ENCODE measurements around the gene CTNND2.

The CTNND2 gene

GRCh38 chr5:10985091-10985720 lies 919.0 kb downstream of the CTNND2 start:
- 88% methylated on average over 4 of the region's 4 CpGs for WGBS
- peaks cover 42 to 45% of the 10 kb centered on the region in 2 experiments for H3K27me3 ChIP-seq (ENCODE audit: control insufficient read depth in 1 of 2, insufficient read depth in 1 of 2, low read length in 2 of 2)

GRCh38 chr5:10984021-10984715 lies 920.1 kb downstream of the CTNND2 start:
- WGBS: 69% methylated on average over 10 of the region's 10 CpGs
- H3K4me2 ChIP-seq (ENCODE audit: low read length, poor library complexity, severe bottlenecking): no peak overlapping the region
- no peaks in the 10 kb centered on the region for H3K79me1 ChIP-seq (replicated peaks; ENCODE audit: low read length, poor library complexity, severe bottlenecking)
- no peak overlapping the region for H2AFZ ChIP-seq (ENCODE audit: low read depth, low read length)
- H2BK5ac ChIP-seq (ENCODE audit: low read depth, low read length, poor library complexity, severe bottlenecking): no peak overlapping the region
- H3K9me3 ChIP-seq (ENCODE audit: control insufficient read depth, low read length): no peaks in the 10 kb centered on the region
- no peak overlapping the region for H3K27ac ChIP-seq (ENCODE audit: low read length, poor library complexity, severe bottlenecking)
- peaks cover 34 to 35% of the 10 kb centered on the region in 2 experiments for H3K27me3 ChIP-seq (ENCODE audit: control insufficient read depth in 1 of 2, insufficient read depth in 1 of 2, low read length in 2 of 2)
- peak overlapping the region in 1 of 2 experiments; percentile 48 for H3K14ac ChIP-seq (ENCODE audit: low read length in 2 of 2)
- H3K36me3 ChIP-seq (ENCODE audit: control insufficient read depth in 1 of 2, insufficient read depth in 2 of 2, low read depth in 1 of 2, low read length in 2 of 2): no peaks in the 10 kb centered on the region
- no peak overlapping the region for H2AK5ac ChIP-seq (ENCODE audit: low read length, severe bottlenecking)
- no peak overlapping the region for H4K91ac ChIP-seq (ENCODE audit: low read length)
- H2BK12ac ChIP-seq (ENCODE audit: low read length in 2 of 2): no peak overlapping the region
- peak; percentile 60 for DNase-seq
- no peaks in the 10 kb centered on the region for H3K4me1 ChIP-seq (ENCODE audit: control insufficient read depth, insufficient read depth, low read depth, low read length)
- no peak overlapping the region for H2BK120ac ChIP-seq (ENCODE audit: low read depth, low read length)
- H3K4ac ChIP-seq (ENCODE audit: low read depth in 1 of 2, low read length in 2 of 2): no peak overlapping the region
- no peak overlapping the region for H3K23ac ChIP-seq (ENCODE audit: low read length in 2 of 2)
- no peak overlapping the region for H4K8ac ChIP-seq (ENCODE audit: low read length)
- H2BK15ac ChIP-seq (ENCODE audit: low read depth, poor library complexity, severe bottlenecking): no peak overlapping the region
- no peak overlapping the region for H3K4me3 ChIP-seq (ENCODE audit: insufficient read depth in 1 of 2, low read depth in 1 of 2, low read length in 2 of 2)
- H3K18ac ChIP-seq (ENCODE audit: low read depth in 1 of 2, low read length in 2 of 2): no peak overlapping the region
- H3K9ac ChIP-seq (ENCODE audit: low read length): no peak overlapping the region

More at GRCh38 chr5:10985091-10985720, 919.0 kb downstream of the CTNND2 start:
- H3K14ac ChIP-seq (ENCODE audit: low read length in 2 of 2): no peak overlapping the region
- no peak overlapping the region for H4K91ac ChIP-seq (ENCODE audit: low read length)
- H3K27ac ChIP-seq (ENCODE audit: low read length, poor library complexity, severe bottlenecking): no peak overlapping the region
- no peak overlapping the region for H2BK15ac ChIP-seq (ENCODE audit: low read depth, poor library complexity, severe bottlenecking)
- H2AFZ ChIP-seq (ENCODE audit: low read depth, low read length): no peak overlapping the region
- DNase-seq: no peak
- no peak overlapping the region for H2AK5ac ChIP-seq (ENCODE audit: low read length, severe bottlenecking)
- H3K36me3 ChIP-seq (ENCODE audit: control insufficient read depth in 1 of 2, insufficient read depth in 2 of 2, low read depth in 1 of 2, low read length in 2 of 2): no peaks in the 10 kb centered on the region
- H3K79me1 ChIP-seq (replicated peaks; ENCODE audit: low read length, poor library complexity, severe bottlenecking): no peaks in the 10 kb centered on the region
- H4K8ac ChIP-seq (ENCODE audit: low read length): no peak overlapping the region
- no peak overlapping the region for H2BK12ac ChIP-seq (ENCODE audit: low read length in 2 of 2)
- H3K4me1 ChIP-seq (ENCODE audit: control insufficient read depth, insufficient read depth, low read depth, low read length): no peaks in the 10 kb centered on the region
- no peak overlapping the region for H2BK120ac ChIP-seq (ENCODE audit: low read depth, low read length)
- H3K4me3 ChIP-seq (ENCODE audit: insufficient read depth in 1 of 2, low read depth in 1 of 2, low read length in 2 of 2): no peak overlapping the region
- H3K9me3 ChIP-seq (ENCODE audit: control insufficient read depth, low read length): no peaks in the 10 kb centered on the region
- H3K18ac ChIP-seq (ENCODE audit: low read depth in 1 of 2, low read length in 2 of 2): no peak overlapping the region
- H3K23ac ChIP-seq (ENCODE audit: low read length in 2 of 2): no peak overlapping the region
- no peak overlapping the region for H3K4ac ChIP-seq (ENCODE audit: low read depth in 1 of 2, low read length in 2 of 2)
- H3K9ac ChIP-seq (ENCODE audit: low read length): no peak overlapping the region
- no peak overlapping the region for H3K4me2 ChIP-seq (ENCODE audit: low read length, poor library complexity, severe bottlenecking)
- H2BK5ac ChIP-seq (ENCODE audit: low read depth, low read length, poor library complexity, severe bottlenecking): no peak overlapping the region

GRCh38 chr5:10982626-10983025 lies 921.6 kb downstream of the CTNND2 start:
- Histone ChIP-seq H3K4me2 (ENCODE audit: low read length, poor library complexity, severe bottlenecking) (no peak overlapping the region), H3K9me3 (ENCODE audit: control insufficient read depth, low read length) (no peaks in the 10 kb centered on the region), H2AK5ac (ENCODE audit: low read length, severe bottlenecking) (no peak overlapping the region), H3K79me1 (replicated peaks; ENCODE audit: low read length, poor library complexity, severe bottlenecking) (no peaks in the 10 kb centered on the region), H3K4me1 (ENCODE audit: control insufficient read depth, insufficient read depth, low read depth, low read length) (no peaks in the 10 kb centered on the region), H3K27ac (ENCODE audit: low read length, poor library complexity, severe bottlenecking) (no peak overlapping the region), H3K18ac (ENCODE audit: low read depth in 1 of 2, low read length in 2 of 2) (no peak overlapping the region), H2BK5ac (ENCODE audit: low read depth, low read length, poor library complexity, severe bottlenecking) (no peak overlapping the region), H2BK15ac (ENCODE audit: low read depth, poor library complexity, severe bottlenecking) (no peak overlapping the region), H4K8ac (ENCODE audit: low read length) (no peak overlapping the region), H3K9ac (ENCODE audit: low read length) (no peak overlapping the region), H3K4me3 (ENCODE audit: insufficient read depth in 1 of 2, low read depth in 1 of 2, low read length in 2 of 2) (no peak overlapping the region), H3K23ac (ENCODE audit: low read length in 2 of 2) (no peak overlapping the region), H2BK12ac (ENCODE audit: low read length in 2 of 2) (no peak overlapping the region), H4K91ac (ENCODE audit: low read length) (no peak overlapping the region), H3K14ac (ENCODE audit: low read length in 2 of 2) (no peak overlapping the region), H3K36me3 (ENCODE audit: control insufficient read depth in 1 of 2, insufficient read depth in 2 of 2, low read depth in 1 of 2, low read length in 2 of 2) (no peaks in the 10 kb centered on the region), H3K4ac (ENCODE audit: low read depth in 1 of 2, low read length in 2 of 2) (no peak overlapping the region), H3K27me3 (ENCODE audit: control insufficient read depth in 1 of 2, insufficient read depth in 1 of 2, low read length in 2 of 2) (peaks cover 20 to 35% of the 10 kb centered on the region in 2 experiments), H2BK120ac (ENCODE audit: low read depth, low read length) (no peak overlapping the region), H2AFZ (ENCODE audit: low read depth, low read length) (no peak overlapping the region)
- 63% methylated on average over 3 of the region's 3 CpGs for whole genome bisulfite sequencing
- DNase-seq: no peak

- H2BK5ac ChIP-seq (ENCODE audit: low read depth, low read length, poor library complexity, severe bottlenecking): no peak overlapping the region
- H3K9me3 ChIP-seq (ENCODE audit: control insufficient read depth, low read length): no peaks in the 10 kb centered on the region
- no peak overlapping the region for H4K91ac ChIP-seq (ENCODE audit: low read length)
- no peak overlapping the region for H2BK15ac ChIP-seq (ENCODE audit: low read depth, poor library complexity, severe bottlenecking)
- no peak overlapping the region for H3K14ac ChIP-seq (ENCODE audit: low read length in 2 of 2)
- no peak overlapping the region for H3K9ac ChIP-seq (ENCODE audit: low read length)
- no peak for DNase-seq
- H3K4me1 ChIP-seq (ENCODE audit: control insufficient read depth, insufficient read depth, low read depth, low read length): no peaks in the 10 kb centered on the region
- H3K4me3 ChIP-seq (ENCODE audit: insufficient read depth in 1 of 2, low read depth in 1 of 2, low read length in 2 of 2): no peak overlapping the region
- H3K4me2 ChIP-seq (ENCODE audit: low read length, poor library complexity, severe bottlenecking): no peak overlapping the region
- H2BK12ac ChIP-seq (ENCODE audit: low read length in 2 of 2): no peak overlapping the region
- no peak overlapping the region for H2AK5ac ChIP-seq (ENCODE audit: low read length, severe bottlenecking)
- H3K79me1 ChIP-seq (replicated peaks; ENCODE audit: low read length, poor library complexity, severe bottlenecking): no peaks in the 10 kb centered on the region
- no peak overlapping the region for H4K8ac ChIP-seq (ENCODE audit: low read length)
- no peak overlapping the region for H3K23ac ChIP-seq (ENCODE audit: low read length in 2 of 2)
- H3K18ac ChIP-seq (ENCODE audit: low read depth in 1 of 2, low read length in 2 of 2): no peak overlapping the region
- no peak overlapping the region for H2BK120ac ChIP-seq (ENCODE audit: low read depth, low read length)
- no peak overlapping the region for H3K27ac ChIP-seq (ENCODE audit: low read length, poor library complexity, severe bottlenecking)
- no peak overlapping the region for H3K4ac ChIP-seq (ENCODE audit: low read depth in 1 of 2, low read length in 2 of 2)
- no peaks in the 10 kb centered on the region for H3K36me3 ChIP-seq (ENCODE audit: control insufficient read depth in 1 of 2, insufficient read depth in 2 of 2, low read depth in 1 of 2, low read length in 2 of 2)
- peaks cover 16 to 32% of the 10 kb centered on the region in 2 experiments for H3K27me3 ChIP-seq (ENCODE audit: control insufficient read depth in 1 of 2, insufficient read depth in 1 of 2, low read length in 2 of 2)
- 96% methylated on average over 3 of the region's 3 CpGs for WGBS
- no peak overlapping the region for H2AFZ ChIP-seq (ENCODE audit: low read depth, low read length)
Observed at GRCh38 chr5:10981932-10982331, 922.3 kb downstream of the CTNND2 start.
